HG03354 (cell line): ENCODE measurements around the gene ABHD5.

ENCODE experiments used
- ATAC-seq: cut with Tn5 transposase; IDR thresholded peaks from one replicate; pipeline ENCODE4 v1.9.1; 2021; ENCODE audit warnings: mild to moderate bottlenecking; ENCODE audit not compliant: unreplicated experiment, poor library complexity, severe bottlenecking

ABHD5 gene

DNA sequence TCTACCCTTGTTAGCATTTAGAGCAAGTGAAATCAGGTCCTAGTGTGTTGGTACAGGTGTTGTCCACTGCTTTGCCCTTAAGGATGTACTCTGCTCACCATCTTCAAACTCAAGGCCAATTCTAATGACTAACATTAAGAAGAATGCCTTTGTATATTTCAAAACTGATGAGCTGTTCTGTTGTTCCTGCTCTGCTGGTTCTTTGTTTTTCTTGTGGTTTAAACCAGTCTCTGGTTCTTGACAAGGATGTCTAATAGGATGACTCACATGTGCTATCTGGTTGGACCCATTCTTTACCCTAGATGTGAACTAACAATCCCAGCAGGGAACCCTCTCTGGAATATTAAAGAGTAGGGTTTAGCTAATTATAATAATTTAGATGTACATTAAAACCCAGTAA, 17.3 kb downstream of the ABHD5 start:
- no peak for ATAC-seq

DNA sequence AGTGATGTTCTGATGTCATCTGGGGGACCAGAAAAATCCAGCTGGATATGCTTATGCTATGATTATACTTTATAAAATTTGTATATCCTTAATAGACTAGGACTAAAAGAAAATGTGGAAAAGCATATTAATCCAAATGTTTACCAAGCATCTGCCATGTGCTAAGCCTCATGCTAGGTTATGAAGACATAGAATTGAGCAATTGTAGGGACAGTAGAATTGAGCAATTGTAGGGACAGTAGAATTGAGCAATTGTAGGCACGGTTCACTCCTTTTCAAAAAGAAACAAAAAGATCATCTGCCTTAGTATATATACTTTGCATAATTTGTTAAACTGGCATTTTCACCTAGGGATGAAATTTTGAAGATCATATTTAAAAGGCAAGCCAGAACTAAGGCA, 18.3 kb downstream of the ABHD5 start:
- no peak for ATAC-seq

DNA sequence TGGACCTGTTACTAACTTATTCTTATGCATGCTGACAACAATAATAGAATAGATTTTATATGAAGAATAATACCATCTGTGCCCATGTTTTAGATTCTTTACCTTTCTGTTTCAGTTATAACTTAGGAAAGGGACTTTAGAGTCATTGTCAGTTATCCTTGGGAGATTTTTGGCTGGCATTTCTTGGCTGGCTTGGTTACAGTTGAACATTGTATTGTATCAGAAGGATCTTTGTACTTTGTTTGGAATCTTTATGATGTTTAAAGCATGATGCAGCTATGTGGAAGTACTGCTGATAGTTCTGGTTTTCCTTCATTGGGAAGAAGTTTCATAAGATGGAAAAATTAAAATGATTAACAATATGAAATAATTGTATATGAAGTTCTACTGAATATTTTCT, 19.9 kb downstream of the ABHD5 start:
- no peak for ATAC-seq

DNA sequence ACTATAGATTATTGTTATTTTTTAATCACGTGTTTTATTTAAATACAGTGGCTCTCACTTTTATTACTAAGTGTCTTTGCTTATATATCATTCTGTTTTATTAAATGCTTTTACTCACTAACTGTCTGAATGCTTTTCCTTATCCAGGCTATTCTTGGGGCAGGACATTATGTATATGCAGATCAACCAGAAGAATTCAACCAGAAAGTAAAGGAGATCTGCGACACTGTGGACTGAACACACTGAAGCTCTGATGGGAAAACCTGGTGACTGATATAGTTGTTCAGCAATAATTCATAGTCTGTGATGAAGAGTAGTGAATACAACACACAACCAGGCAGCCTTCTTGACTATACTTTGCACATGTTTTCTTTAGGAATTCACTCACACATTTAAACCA, 27.6 kb downstream of the ABHD5 start:
- no peak for ATAC-seq

DNA sequence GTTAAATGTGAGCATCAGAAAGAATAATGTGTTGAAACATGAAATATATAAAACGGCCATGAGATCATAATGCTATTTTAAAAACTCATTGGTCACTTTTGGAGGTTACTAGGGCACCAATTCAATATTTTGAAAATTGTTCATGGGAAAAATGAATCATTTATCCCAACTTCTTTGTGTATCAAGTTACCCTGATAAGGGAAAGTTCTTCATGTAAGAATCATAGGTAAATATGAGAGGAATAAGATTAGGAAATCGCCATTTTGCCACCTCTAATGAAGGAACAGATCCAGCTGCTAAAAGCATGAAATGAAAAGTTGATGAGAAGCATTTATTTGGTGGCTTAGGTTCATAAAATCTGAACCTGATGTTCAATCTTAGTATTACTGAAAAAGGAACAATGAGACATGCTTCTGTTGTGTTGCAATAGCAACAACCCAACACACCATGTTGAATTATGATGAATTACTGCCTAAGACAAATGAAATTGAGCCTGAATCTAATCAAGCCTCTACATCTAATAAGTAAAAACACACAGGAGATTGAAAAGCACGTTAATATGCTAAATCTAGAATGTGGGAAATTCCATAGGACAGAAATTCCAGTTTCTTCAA, 32.5 kb downstream of the ABHD5 start:
- ATAC-seq: no peak

DNA sequence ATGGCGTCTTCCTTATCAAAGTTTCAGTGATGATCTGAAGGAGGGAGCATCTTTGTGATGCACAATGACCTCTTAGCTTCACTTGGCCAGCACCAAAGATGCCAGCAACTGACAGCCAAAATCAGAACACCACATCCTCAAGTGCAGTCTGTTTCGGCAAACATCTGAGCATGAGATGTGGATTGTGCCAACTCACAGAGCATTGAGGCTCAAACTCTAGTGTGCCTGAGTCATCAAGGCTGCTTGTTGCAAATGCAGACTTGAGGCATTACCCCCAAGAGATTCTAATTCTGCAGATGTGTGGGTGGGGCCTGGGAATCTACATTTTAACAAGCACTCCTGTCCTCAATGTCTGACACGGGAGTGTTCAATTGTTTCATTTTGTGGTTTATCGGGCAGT, 35.8 kb downstream of the ABHD5 start:
- ATAC-seq: no peak

DNA sequence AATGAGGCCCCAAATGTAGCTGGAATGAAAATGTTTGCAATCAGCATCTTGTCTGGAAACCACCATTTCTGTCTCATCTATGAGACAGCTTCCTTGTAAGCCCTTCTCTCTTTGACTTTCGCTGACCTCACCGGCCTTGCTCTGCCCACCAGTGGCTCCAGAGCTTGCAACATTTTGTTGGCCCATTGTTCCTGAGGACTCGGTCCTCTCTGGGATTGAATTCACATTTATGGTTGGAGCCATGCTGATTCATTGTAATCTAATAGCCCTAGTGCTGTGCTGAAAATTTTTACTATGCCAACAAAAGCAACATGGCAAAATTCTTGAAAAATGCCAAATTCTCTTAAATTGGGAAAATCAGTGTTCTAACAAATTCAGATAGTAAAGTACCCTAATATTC, 37.2 kb downstream of the ABHD5 start:
- no peak for ATAC-seq

DNA sequence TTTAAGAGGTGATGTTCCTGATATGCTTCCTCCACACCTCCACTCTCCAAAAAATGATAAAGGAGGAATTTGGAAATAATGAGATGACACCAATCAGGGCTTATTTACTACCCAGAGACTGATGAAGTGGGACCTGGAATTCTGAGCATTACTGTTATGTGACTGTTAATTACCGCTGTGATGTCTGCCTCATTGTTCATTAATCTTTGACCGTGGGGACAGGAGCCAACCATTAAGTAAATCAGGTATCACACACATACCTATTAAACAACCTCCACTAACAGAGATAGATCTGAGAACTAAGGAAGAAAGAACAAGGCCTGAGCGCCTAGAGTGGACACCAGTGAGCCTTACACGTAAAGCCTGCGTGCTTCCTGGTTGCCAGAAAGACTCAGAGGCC, 37.7 kb downstream of the ABHD5 start:
- ATAC-seq: no peak

DNA sequence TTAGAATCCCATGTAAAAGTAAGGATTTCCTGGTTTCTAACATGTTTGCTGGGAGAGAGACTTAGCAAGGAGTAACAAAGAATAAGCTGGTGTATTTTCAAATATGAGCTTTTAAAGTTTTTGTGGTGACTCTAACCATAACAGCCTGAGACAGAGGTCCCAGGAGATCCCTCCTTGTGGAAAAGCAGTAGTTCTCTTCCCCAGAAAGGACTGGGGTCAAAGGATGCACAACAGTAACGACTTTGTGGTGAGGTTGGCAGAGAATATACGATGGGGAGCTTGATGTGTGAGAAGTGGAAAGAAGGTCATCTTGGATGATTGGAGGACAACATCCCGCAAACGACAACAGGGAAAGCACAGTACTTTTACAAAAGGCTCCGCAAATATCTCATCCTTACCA, 38.2 kb downstream of the ABHD5 start:
- no peak for ATAC-seq

DNA sequence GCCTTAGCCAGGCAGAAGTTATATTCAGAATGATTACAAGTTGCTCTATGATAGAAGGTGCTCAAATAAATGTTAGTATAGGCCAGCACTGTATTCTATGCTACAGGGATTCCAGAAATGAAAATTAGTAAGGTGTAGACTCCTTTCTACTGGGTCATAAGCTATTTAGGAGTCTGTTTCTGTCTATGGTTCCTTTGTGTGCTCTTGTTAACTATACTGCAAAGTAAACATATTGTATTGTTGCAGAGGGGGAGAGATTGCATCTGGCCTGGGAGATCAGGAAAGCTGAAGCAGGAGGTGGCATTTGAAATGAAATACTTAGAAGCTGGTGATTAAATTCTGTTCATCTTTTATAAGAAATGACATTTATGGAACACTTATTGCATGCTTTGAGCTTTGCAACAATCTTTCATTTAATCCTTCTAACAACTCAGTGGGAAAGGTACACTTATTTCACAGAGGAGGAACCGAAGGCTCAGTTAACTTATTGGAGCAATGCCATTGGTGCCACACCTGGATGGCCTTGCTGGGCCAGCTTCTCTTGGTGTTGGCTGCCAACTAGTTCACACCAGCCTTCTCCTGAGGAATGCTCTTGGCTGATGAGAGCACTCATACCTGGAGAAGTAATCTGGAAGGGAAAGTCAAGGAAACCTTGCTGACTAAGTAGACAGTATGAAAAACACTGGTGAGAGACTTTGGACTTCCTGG, 39.1 kb downstream of the ABHD5 start:
- ATAC-seq: no peak

DNA sequence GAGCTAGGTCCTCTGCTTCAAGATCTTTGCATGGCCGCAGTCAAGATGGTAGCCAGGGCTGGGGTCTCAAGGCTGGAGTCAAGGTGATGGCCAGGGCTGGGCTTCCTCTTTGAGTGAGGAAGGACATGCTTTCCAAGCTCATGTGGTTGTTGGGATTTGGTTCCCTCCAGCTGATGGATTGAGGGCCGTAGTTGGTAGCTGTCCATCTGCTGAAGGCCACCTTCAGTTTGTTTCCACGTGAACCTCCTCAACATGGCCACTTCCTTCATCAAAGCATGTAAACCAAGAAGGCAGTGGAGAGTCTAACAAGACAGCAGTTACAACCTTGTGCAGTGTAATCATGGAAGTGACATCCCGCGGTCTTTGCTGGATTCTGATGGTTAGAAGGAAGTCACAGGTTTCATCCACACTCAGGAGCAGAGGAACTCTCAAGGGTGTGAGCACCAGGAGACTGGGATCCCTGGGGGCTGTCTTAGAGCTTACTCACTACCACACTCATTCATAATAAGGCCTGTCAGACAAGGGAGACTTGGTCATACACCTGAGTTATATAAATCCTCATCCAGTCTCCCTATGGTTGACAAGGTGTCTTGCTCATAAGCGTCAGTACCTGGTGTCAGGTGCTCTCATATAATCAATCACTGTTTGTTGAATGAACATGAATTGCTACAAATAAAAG, 42.1 kb downstream of the ABHD5 start:
- ATAC-seq: no peak

DNA sequence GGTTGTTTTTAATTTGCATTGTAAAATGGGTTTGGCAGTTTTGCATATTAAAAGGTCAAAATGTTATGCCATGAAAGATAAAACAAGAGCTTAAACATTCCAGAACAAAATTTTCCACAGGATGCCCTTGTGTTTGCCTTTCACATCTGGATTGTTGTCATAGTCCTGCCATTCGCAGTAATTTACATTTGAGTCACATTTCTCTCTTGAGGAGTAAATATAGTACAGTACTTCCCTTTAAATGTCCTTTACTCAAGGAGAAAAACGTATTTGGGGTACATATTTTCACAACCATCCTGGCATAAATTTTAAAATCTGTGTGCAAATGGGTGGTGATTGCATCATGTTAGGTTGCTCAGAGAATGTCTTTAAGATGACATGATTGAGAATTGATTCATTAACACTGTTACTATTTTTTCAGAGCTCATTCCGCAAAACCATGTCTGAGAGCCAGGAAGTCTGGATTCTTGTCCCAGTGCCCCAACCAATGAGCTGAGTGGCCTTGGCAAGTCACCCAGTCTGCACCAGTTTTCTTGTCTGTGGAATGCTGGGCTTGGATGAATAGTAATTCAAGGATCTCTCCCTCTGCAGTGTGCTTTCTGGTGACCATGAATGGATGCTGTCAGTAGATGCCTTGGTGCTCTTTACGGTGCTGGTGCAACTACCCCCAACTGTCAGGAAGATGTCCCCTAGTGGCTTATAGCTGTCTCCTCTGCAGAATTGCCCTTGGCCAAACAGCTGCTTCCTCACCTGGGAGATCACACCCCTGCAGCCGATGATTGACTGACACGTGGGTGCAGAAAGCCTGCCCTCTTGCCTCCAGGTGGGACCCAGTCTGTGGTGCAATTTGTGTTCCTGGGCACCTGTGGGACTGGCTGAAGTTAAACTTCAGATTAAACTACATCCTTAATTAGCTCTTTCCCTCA, 43.0 kb downstream of the ABHD5 start:
- ATAC-seq: no peak

DNA sequence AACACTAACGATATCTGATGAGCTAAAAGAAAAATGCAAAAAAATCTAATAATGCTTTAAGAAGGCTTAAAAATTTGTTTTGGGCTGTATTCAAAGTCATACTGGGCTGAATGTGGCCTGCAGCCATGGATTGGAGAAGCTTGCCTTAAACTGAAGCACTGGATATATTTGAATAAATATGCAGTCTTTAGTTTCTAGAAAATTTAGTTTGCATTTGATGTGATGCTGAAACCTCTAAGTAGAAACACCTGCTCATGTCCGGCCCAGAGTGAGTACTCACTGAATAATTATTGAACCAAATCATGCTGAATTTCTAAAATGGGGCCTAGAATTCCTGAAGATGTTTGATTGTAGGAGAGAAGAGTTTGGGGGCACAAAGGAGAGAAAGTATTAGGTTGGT, 43.9 kb downstream of the ABHD5 start:
- no peak for ATAC-seq

DNA sequence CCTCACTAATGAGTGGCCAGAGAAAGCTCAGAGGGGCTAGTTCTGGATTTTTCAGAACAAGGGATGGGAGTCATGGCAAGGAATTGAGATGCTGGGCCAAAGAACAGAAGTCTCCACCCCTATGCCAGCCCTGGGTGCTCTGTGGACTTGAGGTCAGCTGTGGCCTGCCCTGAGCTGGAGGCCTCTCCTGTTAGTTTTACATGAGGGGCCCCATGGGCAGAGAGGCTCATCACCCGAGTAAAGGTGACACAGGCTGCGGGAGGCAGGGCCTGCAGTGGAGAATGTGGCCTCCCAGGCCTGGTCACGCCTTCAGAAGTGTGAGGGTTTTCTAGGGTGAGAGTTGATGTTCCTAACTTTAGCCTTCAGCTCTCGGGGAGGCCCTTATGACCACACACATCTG, 44.9 kb downstream of the ABHD5 start:
- ATAC-seq: no peak

DNA sequence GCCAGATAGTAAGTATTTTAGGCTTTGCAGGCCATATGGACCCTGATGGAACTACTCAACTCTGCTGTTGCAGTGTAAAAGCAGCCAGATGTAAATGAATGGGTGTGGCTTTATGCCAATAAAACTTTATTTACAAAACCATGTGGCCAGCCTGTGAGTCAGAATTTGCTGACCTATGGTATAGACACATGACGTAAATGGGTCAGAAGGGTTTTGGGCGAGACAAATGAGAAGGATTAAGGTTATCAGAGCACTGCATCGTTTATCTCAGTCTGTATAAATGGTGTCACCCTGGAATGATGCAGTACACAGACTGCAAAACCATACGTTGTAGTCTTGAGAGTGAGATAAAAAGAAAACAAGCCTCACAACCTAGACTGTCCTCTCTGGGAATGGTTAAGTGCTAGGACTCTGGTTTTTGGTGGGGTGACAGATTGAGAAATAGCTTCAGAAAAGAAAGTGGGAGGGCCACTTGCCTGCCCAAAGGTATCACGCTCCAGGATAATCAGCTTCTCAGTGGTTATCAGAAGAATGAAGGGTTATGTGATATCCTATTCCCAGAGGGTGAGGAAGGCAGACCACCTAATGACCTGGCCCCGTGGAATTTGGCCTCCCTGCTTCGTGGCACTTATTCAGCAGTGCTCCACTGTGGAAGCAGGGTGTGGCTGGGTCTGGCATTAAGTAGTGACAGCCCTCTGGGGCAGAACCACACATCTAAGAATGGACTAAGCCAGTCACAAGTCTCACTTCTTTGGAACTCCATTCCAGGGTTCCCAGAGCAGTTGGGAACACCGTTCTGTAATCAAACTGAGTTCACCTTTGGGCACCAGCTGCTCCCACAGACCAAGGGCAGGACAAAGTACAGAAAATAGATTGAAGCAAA, 46.1 kb downstream of the ABHD5 start:
- ATAC-seq: no peak

DNA sequence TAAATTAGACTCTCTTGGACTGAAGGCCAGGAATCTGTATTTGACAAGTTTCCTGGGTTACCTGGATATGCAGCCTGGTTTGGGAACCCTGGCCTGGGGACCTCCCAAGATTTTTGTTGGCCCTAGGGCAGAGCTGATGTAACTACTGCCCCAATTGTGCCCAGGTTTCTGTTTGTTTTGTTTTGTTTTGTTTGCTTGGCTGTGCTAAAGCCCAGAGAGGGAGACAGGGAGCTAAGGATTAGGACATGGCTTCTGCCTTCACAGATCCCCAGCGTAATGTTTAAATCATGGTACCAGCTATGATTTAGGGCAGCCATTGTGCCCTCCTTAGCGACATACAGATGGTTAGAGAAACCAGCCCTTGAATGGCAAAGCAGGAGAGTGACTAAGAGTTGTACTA, 47.6 kb downstream of the ABHD5 start:
- no peak for ATAC-seq

DNA sequence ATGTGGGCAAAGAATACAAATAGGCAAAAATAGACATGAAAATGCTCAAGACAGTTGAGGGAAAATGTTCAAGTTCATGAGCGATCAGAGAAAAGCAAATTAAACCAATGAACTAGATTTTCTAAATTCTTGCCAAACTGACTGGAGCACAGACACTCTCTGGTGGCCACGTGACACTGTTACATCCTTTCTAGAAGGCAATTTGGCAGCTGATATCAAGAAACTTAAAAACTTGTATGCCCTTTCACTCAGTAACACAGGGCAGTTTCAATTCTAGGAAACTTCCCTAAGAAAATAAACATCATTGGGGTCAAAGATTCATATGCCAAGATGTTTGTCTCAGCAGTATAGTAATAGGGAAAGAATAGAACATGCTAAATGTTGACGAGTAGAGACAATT, 52.2 kb downstream of the ABHD5 start:
- ATAC-seq: no peak

DNA sequence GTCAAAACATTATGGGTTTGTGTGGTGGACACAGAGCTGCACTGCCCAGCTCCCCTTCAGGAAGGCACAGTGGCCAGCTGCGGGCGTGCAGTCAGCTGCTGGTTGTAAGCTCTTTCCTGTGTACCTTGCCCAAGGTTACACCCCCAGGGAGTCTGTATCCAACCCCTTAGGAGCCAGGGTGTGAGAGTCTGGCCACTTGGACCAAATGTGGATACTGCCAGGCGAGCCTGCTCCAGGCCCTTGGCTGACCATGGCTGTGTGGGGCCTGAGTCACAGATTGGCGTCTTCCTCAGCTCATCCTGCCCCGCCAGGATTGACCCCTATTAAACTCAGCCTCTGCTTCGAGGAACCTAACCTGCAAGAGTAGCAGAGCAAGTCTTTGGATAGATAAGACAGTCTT, 56.9 kb downstream of the ABHD5 start:
- ATAC-seq: no peak

DNA sequence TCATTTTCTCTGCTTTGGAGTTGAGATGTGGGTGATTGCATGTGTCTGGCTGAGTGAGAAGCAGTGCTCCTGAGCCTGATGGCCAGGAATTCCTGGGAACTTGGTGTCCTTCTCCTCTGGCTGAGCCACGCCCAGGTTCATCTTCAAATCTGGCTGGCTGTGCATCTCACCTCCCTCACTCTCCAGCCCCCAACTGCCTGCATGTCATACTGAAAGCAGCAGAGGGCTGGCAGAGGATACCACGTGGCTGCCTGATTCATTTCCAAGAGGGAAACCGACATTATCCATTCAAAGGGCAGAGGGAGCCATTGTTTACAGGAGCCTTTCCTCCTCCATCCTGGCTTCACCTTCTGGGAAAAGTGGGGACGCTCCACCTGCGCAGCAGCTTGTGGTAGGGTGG, 57.4 kb downstream of the ABHD5 start:
- no peak for ATAC-seq
